Astrocyte of the cerebellum (primary cell): ENCODE results near the gene SEMA5A.

Experiments used
- DNase-seq: peaks from one replicate; pipeline ENCODE4 v3.0.0-alpha.2; 2011; ENCODE audit warnings: low read depth
- H3K4me3 ChIP-seq: 2 replicates; pipeline ENCODE4 v1.5.1; 2011; ENCODE audit warnings: mild to moderate bottlenecking, low read depth, low read length, moderate library complexity
- CTCF ChIP-seq: IDR thresholded peaks from 2 replicates; pipeline ENCODE4 v1.5.1; 2012; ENCODE audit warnings: low read length, low read depth, moderate library complexity, mild to moderate bottlenecking; ENCODE audit errors: missing control alignments
- in situ Hi-C: cut with HindIII; loops from 2 replicates; pipeline ENCODE4 v1.10.0; 2017; ENCODE audit warnings: low sequenced_read_pairs

SEMA5A gene

GRCh38 chr5:9551567-9552537, 6.0 kb upstream of the SEMA5A start:
- no peak for TF ChIP-seq CTCF
- H3K4me3 ChIP-seq, result no peak overlapping the region
- in situ Hi-C loops, result no loop called here
- no peak for DNase-seq

- no peak for TF ChIP-seq CTCF
- no peak overlapping the region for H3K4me3 ChIP-seq
- in situ Hi-C loops, result no loop called here
- no peak for DNase-seq
Observed at GRCh38 chr5:9549941-9550340, 4.1 kb upstream of the SEMA5A start.

- peak; percentile 57 for DNase-seq
- no peak for TF ChIP-seq CTCF
- H3K4me3 ChIP-seq, result peak overlapping the region; percentile 85
- in situ Hi-C loops, result no loop called here
Observed at GRCh38 chr5:9547122-9547947, 1.5 kb upstream of the SEMA5A start.

- in situ Hi-C loops, result no loop called here
- no peak for TF ChIP-seq CTCF
- peak overlapping the region; percentile 85 for H3K4me3 ChIP-seq
- no peak for DNase-seq
Observed at GRCh38 chr5:9545136-9545991, 511 bp downstream of the SEMA5A start.

GRCh38 chr5:9544502-9545135, 1.3 kb downstream of the SEMA5A start:
- peak; percentile 85 for TF ChIP-seq CTCF
- H3K4me3 ChIP-seq, result peak overlapping the region; percentile 85
- peak; percentile 72 for DNase-seq
- in situ Hi-C loops, result no loop called here
